Type B pancreatic cell (in vitro differentiated cells): ENCODE results near the gene CENPM. TPM values are rescaled to one million over a fixed set of nuclear protein-coding genes. Genes with fewer than 3 reads are reported as not detected.

Experiments
- DNase-seq: peaks from one replicate; pipeline ENCODE4 v3.0.0; 2021; ENCODE audit warnings: mixed read lengths; ENCODE audit not compliant: unreplicated experiment; ENCODE audit errors: extremely low spot score
- H3K27ac Mint-ChIP-seq: 2 replicates; pipeline ENCODE4 v1.8.0; 2021; ENCODE audit warnings: mild to moderate bottlenecking, mixed read lengths
- H3K27me3 Mint-ChIP-seq: 2 replicates; pipeline ENCODE4 v1.8.0; 2021; ENCODE audit warnings: mixed read lengths
- H3K36me3 Mint-ChIP-seq: 2 replicates; pipeline ENCODE4 v1.8.0; 2021; ENCODE audit warnings: mixed read lengths
- H3K4me1 Mint-ChIP-seq: one replicate; pipeline ENCODE4 v1.8.0; 2021; ENCODE audit warnings: mixed read lengths; ENCODE audit not compliant: unreplicated experiment
- H3K4me3 Mint-ChIP-seq: 2 replicates; pipeline ENCODE4 v1.8.0; 2021; ENCODE audit warnings: mild to moderate bottlenecking, mixed read lengths
- H3K9me3 Mint-ChIP-seq: 2 replicates; pipeline ENCODE4 v1.8.0; 2021; ENCODE audit warnings: mixed read lengths
- total RNA-seq: library from RNA; stranded (reverse); gene quantifications from 2 replicates; pipeline ENCODE4 v1.2.1, GENCODE V29; 2021; ENCODE audit warnings: low replicate concordance
- TF ChIP-seq, protein P1 (sequence below): fragments of 200-600 bp; sonication (generic); conservative IDR thresholded peaks from 2 replicates; pipeline ENCODE4 v1.5.0; 2021; ENCODE audit warnings: antibody characterized with exemption, mild to moderate bottlenecking

CENPM gene
- total RNA-seq, 1 donor from 2014 or later = 29.4 TPM

DNA sequence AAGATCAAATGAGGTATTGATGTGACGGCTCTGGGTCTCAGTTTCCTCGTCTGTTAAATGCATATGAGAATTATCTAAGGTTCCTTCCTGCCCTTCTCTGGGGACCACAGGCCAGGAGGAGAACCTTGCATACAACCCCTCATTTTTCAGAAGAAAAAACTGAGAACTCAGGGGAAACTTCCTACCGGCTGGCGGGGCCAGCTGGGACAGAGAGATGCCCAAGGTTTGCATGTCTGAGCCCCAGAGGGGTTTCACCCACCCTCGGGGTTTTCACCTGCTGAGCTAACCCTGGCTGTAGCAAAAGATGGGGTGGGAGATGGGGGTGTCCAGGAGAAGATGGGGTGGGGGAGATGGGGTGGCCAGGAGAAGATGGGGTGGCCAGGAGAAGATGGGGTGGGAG is 24.6 kb downstream of the CENPM start:
- Mint-ChIP-seq H3K27ac (no peak overlapping the region), H3K9me3 (no peaks in the 10 kb centered on the region), H3K36me3 (no peaks in the 10 kb centered on the region), H3K27me3 (peaks cover 42% of the 10 kb centered on the region), H3K4me1 (peaks cover 4% of the 10 kb centered on the region), H3K4me3 (no peak overlapping the region)
- DNase-seq = no peak
- TF ChIP-seq, protein P1, sequence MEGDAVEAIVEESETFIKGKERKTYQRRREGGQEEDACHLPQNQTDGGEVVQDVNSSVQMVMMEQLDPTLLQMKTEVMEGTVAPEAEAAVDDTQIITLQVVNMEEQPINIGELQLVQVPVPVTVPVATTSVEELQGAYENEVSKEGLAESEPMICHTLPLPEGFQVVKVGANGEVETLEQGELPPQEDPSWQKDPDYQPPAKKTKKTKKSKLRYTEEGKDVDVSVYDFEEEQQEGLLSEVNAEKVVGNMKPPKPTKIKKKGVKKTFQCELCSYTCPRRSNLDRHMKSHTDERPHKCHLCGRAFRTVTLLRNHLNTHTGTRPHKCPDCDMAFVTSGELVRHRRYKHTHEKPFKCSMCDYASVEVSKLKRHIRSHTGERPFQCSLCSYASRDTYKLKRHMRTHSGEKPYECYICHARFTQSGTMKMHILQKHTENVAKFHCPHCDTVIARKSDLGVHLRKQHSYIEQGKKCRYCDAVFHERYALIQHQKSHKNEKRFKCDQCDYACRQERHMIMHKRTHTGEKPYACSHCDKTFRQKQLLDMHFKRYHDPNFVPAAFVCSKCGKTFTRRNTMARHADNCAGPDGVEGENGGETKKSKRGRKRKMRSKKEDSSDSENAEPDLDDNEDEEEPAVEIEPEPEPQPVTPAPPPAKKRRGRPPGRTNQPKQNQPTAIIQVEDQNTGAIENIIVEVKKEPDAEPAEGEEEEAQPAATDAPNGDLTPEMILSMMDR = no peak

DNA sequence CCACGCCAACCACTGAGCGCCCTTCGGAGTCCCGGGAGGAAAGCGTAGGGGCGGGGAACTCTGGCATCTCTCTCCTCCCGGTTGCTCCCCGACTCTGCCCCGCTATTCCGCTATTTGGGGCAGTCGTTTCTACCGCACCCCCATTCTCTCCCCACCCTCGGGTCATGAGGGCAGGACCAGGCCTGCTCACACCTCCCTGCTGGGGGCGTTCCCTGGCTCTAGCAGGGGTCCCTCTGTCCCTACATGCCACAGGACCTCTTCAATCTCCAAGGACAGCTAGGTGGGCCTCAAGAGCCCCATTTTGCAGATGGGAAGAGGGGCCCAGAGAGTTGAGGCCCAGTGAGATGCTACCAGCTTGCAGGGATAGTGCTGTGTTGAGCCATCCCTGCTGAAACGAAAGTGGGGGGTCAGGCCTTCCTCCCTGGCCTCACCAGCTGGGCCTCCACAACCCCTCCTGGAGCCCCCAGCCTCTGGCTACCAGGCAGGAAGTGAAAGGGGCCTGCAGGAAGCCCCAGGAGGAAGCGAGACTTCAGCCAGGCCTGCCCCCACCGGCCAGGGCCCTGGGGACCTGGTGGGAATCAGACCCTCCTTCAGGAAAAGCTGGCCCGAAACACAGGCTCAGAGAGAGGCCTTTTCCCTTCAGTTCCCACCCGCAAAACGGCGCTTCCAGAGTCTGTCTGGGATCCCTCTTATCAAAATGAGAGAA is 26.5 kb downstream of the CENPM start:
- Mint-ChIP-seq H3K27me3 (peaks cover 51% of the 10 kb centered on the region), H3K27ac (no peak overlapping the region), H3K4me3 (peak overlapping the region; percentile 36), H3K9me3 (no peaks in the 10 kb centered on the region), H3K4me1 (peaks cover 4% of the 10 kb centered on the region), H3K36me3 (no peaks in the 10 kb centered on the region)
- TF ChIP-seq, protein P1 = no peak
- DNase-seq = no peak

DNA sequence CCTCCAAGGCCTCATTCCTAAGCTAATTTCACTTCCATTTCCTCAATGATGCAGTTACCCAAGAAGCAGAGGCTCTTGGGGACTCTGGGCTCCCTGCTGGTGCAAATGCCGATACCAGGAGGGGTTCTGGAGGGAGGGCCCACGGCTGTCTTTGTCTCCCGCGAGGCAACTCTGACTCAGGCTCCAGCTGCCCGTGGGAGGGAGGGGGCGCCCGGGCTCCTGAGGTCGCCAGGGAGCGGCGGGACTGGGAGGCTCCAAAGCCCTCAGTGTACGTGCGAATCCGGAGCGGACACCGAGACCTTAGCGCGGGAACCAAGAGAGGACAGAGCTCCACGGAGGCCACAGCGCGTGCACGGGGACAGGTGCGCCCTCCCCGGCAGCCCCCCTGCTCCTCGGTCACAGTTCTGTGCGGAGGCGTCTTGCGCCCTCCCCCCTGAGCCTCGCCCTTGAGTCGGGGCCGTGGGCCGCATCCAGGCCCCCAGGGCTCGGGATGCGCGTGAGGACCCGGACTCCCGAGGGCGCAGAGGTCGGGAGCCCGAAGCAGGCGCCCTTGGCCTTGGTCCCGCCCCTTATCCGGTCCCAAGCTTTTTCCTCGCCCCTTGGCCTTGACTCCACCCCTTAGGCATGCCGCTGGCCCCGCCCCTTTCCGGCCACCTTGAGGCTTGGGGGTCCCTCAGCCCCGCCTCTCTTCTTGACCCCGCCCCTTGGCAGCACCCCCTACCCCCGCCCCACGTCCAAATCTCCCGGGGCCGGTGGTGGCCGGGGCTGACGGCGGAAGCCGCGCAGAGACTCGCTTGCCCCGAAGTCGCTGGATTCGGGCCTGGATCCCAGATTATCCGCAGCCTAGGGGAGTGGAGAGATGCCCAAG is 27.4 kb downstream of the CENPM start:
- H3K9me3 Mint-ChIP-seq = no peaks in the 10 kb centered on the region
- TF ChIP-seq, protein P1 = no peak
- H3K27me3 Mint-ChIP-seq = peaks cover 48% of the 10 kb centered on the region
- no peak for DNase-seq
- H3K4me1 Mint-ChIP-seq = peaks cover 4% of the 10 kb centered on the region
- peak overlapping the region; percentile 63 for H3K4me3 Mint-ChIP-seq
- H3K36me3 Mint-ChIP-seq = no peaks in the 10 kb centered on the region
- H3K27ac Mint-ChIP-seq = no peak overlapping the region

DNA sequence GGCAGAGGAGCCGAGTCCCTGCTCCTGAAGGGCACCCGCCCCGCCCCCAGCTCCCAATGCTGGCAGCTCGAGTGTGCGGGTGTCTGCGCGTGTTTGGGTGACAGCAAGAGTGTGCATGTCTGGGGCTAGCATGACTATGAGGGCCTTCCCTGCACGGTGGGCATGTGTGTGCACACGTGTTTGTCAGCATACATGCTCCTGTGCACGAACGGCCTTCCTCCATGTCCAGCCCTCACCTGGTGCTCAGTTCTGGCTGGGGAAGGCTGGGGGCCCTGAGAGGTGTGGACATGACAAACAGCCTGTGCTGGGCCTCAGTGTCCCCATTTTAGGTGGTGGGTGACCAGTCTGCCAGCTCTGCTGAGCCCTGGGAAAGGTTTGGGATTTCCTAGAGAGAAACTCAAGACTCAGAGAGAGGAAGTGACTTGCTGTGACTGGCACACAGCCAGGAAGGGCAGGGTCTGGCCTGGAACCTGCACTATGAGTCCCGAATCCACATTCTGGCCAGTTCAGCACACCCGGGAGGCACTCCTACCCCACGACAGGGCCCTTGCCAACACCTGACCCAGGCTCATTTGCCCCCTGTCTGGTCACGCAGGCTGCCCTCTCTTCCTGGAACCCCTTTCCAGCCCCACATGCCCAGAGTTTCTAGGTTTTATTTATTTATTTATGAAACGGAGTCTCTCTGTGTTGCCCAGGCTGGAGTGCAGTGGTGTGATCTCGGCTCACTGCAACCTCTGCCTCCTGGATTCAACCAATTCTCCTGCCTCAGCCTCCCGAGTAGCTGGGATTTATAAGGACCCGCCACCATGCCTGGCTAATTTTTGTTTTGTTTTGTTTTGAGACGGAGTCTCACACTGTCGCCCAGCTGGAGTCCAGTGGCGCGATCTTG is 28.8 kb downstream of the CENPM start:
- H3K4me3 Mint-ChIP-seq = peak overlapping the region; percentile 77
- peaks cover 50% of the 10 kb centered on the region for H3K27me3 Mint-ChIP-seq
- H3K27ac Mint-ChIP-seq = no peak overlapping the region
- H3K9me3 Mint-ChIP-seq = no peaks in the 10 kb centered on the region
- TF ChIP-seq, protein P1 = no peak
- H3K4me1 Mint-ChIP-seq = peaks cover 4% of the 10 kb centered on the region
- H3K36me3 Mint-ChIP-seq = no peaks in the 10 kb centered on the region
- no peak for DNase-seq

DNA sequence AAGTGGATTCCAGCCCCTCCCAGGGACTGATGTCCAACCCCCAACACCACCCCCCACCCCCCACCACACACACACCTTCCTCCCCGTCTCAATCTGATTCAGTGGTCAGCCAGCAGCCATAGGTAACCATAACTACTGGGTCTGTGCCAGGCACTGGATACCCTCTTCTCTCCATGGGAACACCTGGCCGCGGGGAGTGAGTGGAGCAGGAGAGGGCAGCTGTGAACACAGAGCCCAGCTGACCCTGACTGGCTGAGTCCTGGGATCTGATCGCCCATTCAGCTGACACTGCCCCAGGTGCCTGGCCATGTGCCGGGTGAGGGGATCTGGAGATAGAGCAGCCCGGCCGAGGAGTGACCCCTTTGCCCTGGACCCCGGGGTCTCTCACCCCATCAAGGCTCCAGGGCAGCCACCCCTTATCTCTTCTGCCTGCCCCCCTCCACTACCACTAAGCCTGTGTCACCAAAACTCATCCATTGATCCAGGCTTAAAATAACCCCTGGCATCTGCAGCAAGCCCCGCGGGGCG is 29.5 kb downstream of the CENPM start:
- TF ChIP-seq, protein P1 = no peak
- no peaks in the 10 kb centered on the region for H3K9me3 Mint-ChIP-seq
- DNase-seq = no peak
- peak overlapping the region; percentile 39 for H3K4me3 Mint-ChIP-seq
- no peak overlapping the region for H3K27ac Mint-ChIP-seq
- H3K4me1 Mint-ChIP-seq = peaks cover 4% of the 10 kb centered on the region
- peaks cover 54% of the 10 kb centered on the region for H3K27me3 Mint-ChIP-seq
- no peaks in the 10 kb centered on the region for H3K36me3 Mint-ChIP-seq
